HepG2 (cell line): ENCODE measurements around the gene COX4I1. TPM values are rescaled to one million over a fixed set of nuclear protein-coding genes. Genes with fewer than 3 reads are reported as not detected.

Source experiments
- ATAC-seq: fragments of 200-7000 bp; cut with Tn5 transposase; 3 replicates; pipeline ENCODE4 v1.9.1; 2020; ENCODE audit warnings: mild to moderate bottlenecking, moderate library complexity
- BruUV-seq: library from RNA; stranded (reverse); fragments of 400-500 nt; replicated peaks from 2 replicates; lab custom pipeline; 2021; lab: Mats Ljungman, UMichigan
- CTCF ChIA-PET: fragments of 300-600 bp; formaldehyde crosslinking; extraction: SDS; loops from one replicate; lab custom pipeline; 2021; ENCODE audit warnings: low total read pairs, inconsistent platforms, low intra/inter-chr PET ratio; lab: Yijun Ruan, JAX
- POLR2A ChIA-PET: fragments of 350-600 bp; sonication (Branson Sonifier 250); formaldehyde crosslinking; loops from one replicate; lab custom pipeline; 2020; ENCODE audit warnings: antibody characterized with exemption, inconsistent platforms; lab: Yijun Ruan, JAX
- DNase-seq: peaks from one replicate; pipeline ENCODE4 v3.0.0-alpha.2; 2015; ENCODE audit warnings: low spot score
- FAIRE-seq: peaks from 3 replicates; lab custom pipeline; 2011; peaks lifted over from hg19 to GRCh38; lab: Jason Lieb, UNC
- H2AFZ ChIP-seq: one replicate; pipeline ENCODE4 v1.6.1; 2011; ENCODE audit warnings: low read length, inconsistent platforms
- H3K27ac ChIP-seq: fragments of 300-600 bp; 3 replicates; pipeline ENCODE4 v1.8.0; 2011; ENCODE audit warnings: mixed run types, mild to moderate bottlenecking, mixed read lengths, low read length, inconsistent platforms; ENCODE audit not compliant: insufficient read depth; ENCODE audit errors: extremely low read length
- H3K27me3 ChIP-seq, 2 experiments: fragments of 200-600 bp in 1 of 2; 2 replicates in 1 of 2; 3 replicates in 1 of 2; pipeline versions ENCODE4 v1.6.0 to v1.8.0; 2011; ENCODE audit warnings: low read length in 2 of 2, mild to moderate bottlenecking in 2 of 2, moderate library complexity in 2 of 2, inconsistent platforms in 1 of 2; ENCODE audit not compliant: insufficient read depth in 2 of 2, control insufficient read depth in 1 of 2
- H3K36me3 ChIP-seq, 2 experiments: fragments of 200-600 bp in 1 of 2; replicated peaks in 1 of 2; 2 replicates in 1 of 2; 3 replicates in 1 of 2; pipeline versions ENCODE4 v1.5.1 to v1.8.0; 2011; ENCODE audit warnings: low read length in 2 of 2, inconsistent platforms in 1 of 2; ENCODE audit not compliant: insufficient read depth in 2 of 2, control insufficient read depth in 1 of 2
- H3K4me1 ChIP-seq: 2 replicates; pipeline ENCODE4 v1.5.1; 2012; ENCODE audit warnings: low read length, inconsistent platforms; ENCODE audit not compliant: insufficient read depth
- H3K4me2 ChIP-seq: 2 replicates; pipeline ENCODE4 v1.6.0; 2011; ENCODE audit warnings: low read depth, low read length, inconsistent platforms
- H3K4me3 ChIP-seq, 3 experiments: fragments of 200-600 bp in 1 of 3; sonication (generic), shearing (Covaris generic) in 1 of 3; replicated peaks in 1 of 3; 2 replicates each; pipeline ENCODE4 v1.5.1; 2011 to 2016; ENCODE audit warnings: low read length in 3 of 3, inconsistent platforms in 2 of 3, low read depth in 2 of 3, mild to moderate bottlenecking in 2 of 3, control low read depth in 1 of 3, mixed read lengths in 1 of 3; ENCODE audit not compliant: insufficient read depth in 1 of 3
- H3K79me2 ChIP-seq: one replicate; pipeline ENCODE4 v1.6.1; 2011; ENCODE audit warnings: low read length, inconsistent platforms; ENCODE audit not compliant: insufficient read depth
- H3K9ac ChIP-seq: 2 replicates; pipeline ENCODE4 v1.6.0; 2011; ENCODE audit warnings: mild to moderate bottlenecking, low read depth, low read length, inconsistent platforms; ENCODE audit not compliant: insufficient read depth
- H3K9me3 ChIP-seq: 2 replicates; pipeline ENCODE4 v1.5.1; 2012; ENCODE audit warnings: mild to moderate bottlenecking, low read length
- H4K20me1 ChIP-seq: 2 replicates; pipeline ENCODE4 v1.6.0; 2011; ENCODE audit warnings: inconsistent platforms, mild to moderate bottlenecking, low read length, moderate library complexity; ENCODE audit not compliant: insufficient read depth
- BCL6 ChIP-seq: IDR thresholded peaks from 2 replicates; pipeline ENCODE4 v1.6.1; 2016; ENCODE audit warnings: missing genetic modification reagents, missing compliant biosample characterization
- KAT8 ChIP-seq: IDR thresholded peaks from 2 replicates; pipeline ENCODE4 v1.6.1; 2016; ENCODE audit warnings: missing genetic modification reagents, missing compliant biosample characterization
- MED13 ChIP-seq: sonication (generic); formaldehyde crosslinking; IDR thresholded peaks from 2 replicates; pipeline ENCODE4 v1.5.0; 2020; ENCODE audit warnings: missing genetic modification reagents
- PAWR ChIP-seq: sonication (generic); formaldehyde crosslinking; IDR thresholded peaks from 2 replicates; pipeline ENCODE4 v1.4.0; 2020; ENCODE audit warnings: missing genetic modification reagents, mild to moderate bottlenecking, borderline replicate concordance
- STAT5B ChIP-seq: sonication (generic); formaldehyde crosslinking; IDR thresholded peaks from 2 replicates; pipeline ENCODE4 v1.4.0; 2020; ENCODE audit warnings: missing genetic modification reagents
- ZBTB49 ChIP-seq: sonication (generic); formaldehyde crosslinking; IDR thresholded peaks from 2 replicates; pipeline ENCODE4 v1.4.0; 2020; ENCODE audit warnings: missing genetic modification reagents, borderline replicate concordance
- ZC3H13 ChIP-seq: sonication (generic); formaldehyde crosslinking; IDR thresholded peaks from 2 replicates; pipeline ENCODE4 v1.8.1; 2023; ENCODE audit warnings: mild to moderate bottlenecking, missing genetic modification reagents, moderate library complexity
- ZNF160 ChIP-seq: sonication (generic); formaldehyde crosslinking; IDR thresholded peaks from 2 replicates; pipeline ENCODE4 v1.8.0; 2022; ENCODE audit warnings: mild to moderate bottlenecking, inconsistent platforms, missing genetic modification reagents
- ZNF615 ChIP-seq: sonication (generic); formaldehyde crosslinking; IDR thresholded peaks from 2 replicates; pipeline ENCODE4 v1.5.0; 2020; ENCODE audit warnings: mild to moderate bottlenecking, missing genetic modification reagents, borderline replicate concordance
- ZNF749 ChIP-seq: sonication (generic); formaldehyde crosslinking; IDR thresholded peaks from 2 replicates; pipeline ENCODE4 v1.8.0; 2022; ENCODE audit warnings: mild to moderate bottlenecking, missing genetic modification reagents, moderate library complexity, borderline replicate concordance
- ZNF790 ChIP-seq: sonication (generic); formaldehyde crosslinking; IDR thresholded peaks from 2 replicates; pipeline ENCODE4 v1.8.0; 2022; ENCODE audit warnings: missing genetic modification reagents, mild to moderate bottlenecking, borderline replicate concordance
- WGBS: methylation state at CpG from one replicate; pipeline ENCODE4 v1.1.6; 2017; ENCODE audit warnings: low lambda C conversion rate; 5-methylcytosine and 5-hydroxymethylcytosine counted together
- in situ Hi-C: cut with HindIII; loops from 2 replicates; pipeline ENCODE4 v1.10.0; 2017; ENCODE audit warnings: low pct_unique_long_range_greater_than_20kb; ENCODE audit not compliant: extremely low pct_ligation_motif_present
- intact Hi-C: fragments of 100-400 bp; cut with micrococcal nuclease; formaldehyde crosslinking; loops from one replicate; pipeline ENCODE4 v1.10.0; 2022; ENCODE audit not compliant: unreplicated experiment
- polyA plus RNA-seq, 8 experiments: library from polyadenylated mRNA; depleted of rRNA in 3 of 8; stranded (reverse) in 7 of 8; unstranded in 1 of 8; fragments of >200 nt; fragmentation: Illumina TruSeq in 4 of 8; extraction: Trizol in 4 of 8; gene quantifications; 2 replicates each; pipeline versions ENCODE4 v1.2.1 to v1.2.3, GENCODE V29; 2011 to 2016; ENCODE audit warnings: low read depth in 4 of 8, missing spikeins in 1 of 8, mixed read lengths in 1 of 8; ENCODE audit not compliant: insufficient read depth in 1 of 8
- total RNA-seq, 5 experiments: library from RNA; depleted of rRNA; stranded (reverse); fragments of >200 nt; fragmentation: Illumina TruSeq; extraction: Trizol; gene quantifications; 2 replicates each; pipeline ENCODE4 v1.2.3, GENCODE V29; 2016; ENCODE audit warnings: low read depth in 1 of 5

COX4I1 gene
- total and polyA plus RNA-seq, 2 of the 13 experiments (the other 11 are each of a cell fraction or from before 2014, with no cell fraction given), result 658 to 902 TPM

DNA sequence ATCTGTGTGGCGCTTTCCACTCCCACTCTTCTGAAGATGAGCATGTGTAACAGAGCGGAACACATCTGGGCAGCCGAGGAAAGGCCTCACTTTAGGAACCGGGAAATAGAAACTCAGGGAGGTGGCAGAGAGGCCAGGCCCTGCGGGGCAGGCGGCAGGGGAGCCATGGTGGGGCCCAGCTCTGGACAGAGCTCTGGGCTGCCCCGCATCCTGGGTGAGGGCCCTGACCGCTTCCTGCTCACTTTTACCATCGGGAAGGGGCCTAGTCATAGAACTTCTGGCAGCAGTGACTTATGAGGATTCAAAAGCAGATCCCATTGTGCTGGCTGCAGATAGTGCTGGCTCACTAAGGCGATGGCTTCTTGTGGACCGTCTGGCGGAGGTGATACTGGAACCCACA lies 22.6 kb downstream of the COX4I1 start:
- CTCF ChIA-PET, result interaction anchor here (1.5 to 5.0 kb wide), 4 partner anchors 72 to 197 kb away, joined by 4 to 108 read pairs (median 48); no protein-coding TSS in a partner anchor
- intact Hi-C loops, result no loop called here

More for the DNA sequence above, 22.6 kb downstream of the COX4I1 start:
- POLR2A ChIA-PET, result interaction anchor here (1.3 kb wide), 2 partner anchors 26 to 165 kb away, joined by 3 to 4 read pairs; no protein-coding TSS in a partner anchor
- no peak overlapping the region for H3K27ac ChIP-seq
- H2AFZ ChIP-seq, result no peak overlapping the region
- WGBS, result 72% methylated on average over 12 of the region's 12 CpGs
- H3K79me2 ChIP-seq, result no peaks in the 10 kb centered on the region
- no peak for FAIRE-seq
- no peaks in the 10 kb centered on the region for H3K36me3 ChIP-seq
- in situ Hi-C loops, result loop anchor here (5.0 to 25.0 kb wide), 4 partner anchors 70 to 690 kb away; partner anchors contain the start of gene FOXF1
- no peak overlapping the region for H3K4me3 ChIP-seq
- H3K9me3 ChIP-seq, result no peaks in the 10 kb centered on the region
- no TSS peak for BruUV-seq
- H3K4me1 ChIP-seq, result no peaks in the 10 kb centered on the region
- no peak overlapping the region for H3K9ac ChIP-seq
- TF ChIP-seq MED13 (no peak), ZNF615 (CRISPR knock-in tag) (no peak), ZNF160 (CRISPR knock-in tag) (no peak), ZNF749 (CRISPR knock-in tag) (no peak), ZBTB49 (CRISPR knock-in tag) (no peak), STAT5B (CRISPR knock-in tag) (no peak), ZC3H13 (CRISPR knock-in tag) (no peak), ZNF790 (CRISPR knock-in tag) (no peak), KAT8 (no peak), PAWR (CRISPR knock-in tag) (no peak), BCL6 (no peak)
- TF ChIP-seq, all 625 proteins: peak for 0
- peaks cover 2 to 28% of the 10 kb centered on the region in 2 experiments; a peak in 4 of 5 replicates for H3K27me3 ChIP-seq
- no peak for ATAC-seq
- H4K20me1 ChIP-seq, result no peaks in the 10 kb centered on the region
- DNase-seq, result no peak
- no peak overlapping the region for H3K4me2 ChIP-seq
